Gastroesophageal sphincter (tissue), 3 donors: Measurements from ENCODE around the gene LRRC26.

ENCODE experiments used
- CTCF ChIP-seq, 4 experiments: fragments of 200-600 bp in 2 of 4; fragments of 450-650 bp in 2 of 4; sonication (generic) in 1 of 4; IDR thresholded peaks; one replicate each; pipeline ENCODE4 v1.5.1; 2017 to 2019; ENCODE audit warnings: antibody characterized with exemption in 4 of 4, mild to moderate bottlenecking in 2 of 4, moderate library complexity in 2 of 4
- EP300 ChIP-seq: sonication (generic); formaldehyde crosslinking; IDR thresholded peaks from one replicate; pipeline ENCODE4 v1.6.1; 2017; ENCODE audit warnings: antibody characterized with exemption, mild to moderate bottlenecking
- POLR2A ChIP-seq, 2 donors: fragments of 450-650 bp; IDR thresholded peaks; one replicate each; pipeline ENCODE4 v1.6.1; 2017; ENCODE audit warnings: antibody characterized with exemption in 2 of 2, mild to moderate bottlenecking in 2 of 2, moderate library complexity in 1 of 2
- POLR2AphosphoS5 ChIP-seq: sonication (generic); formaldehyde crosslinking; IDR thresholded peaks from one replicate; pipeline ENCODE4 v1.6.1; 2017; ENCODE audit warnings: antibody characterized with exemption

- TF ChIP-seq POLR2AphosphoS5, result no peak
- no peak for TF ChIP-seq CTCF (IDR thresholded peaks at IDR 0.05)
- no peak for TF ChIP-seq EP300
- TF ChIP-seq POLR2A (IDR thresholded peaks at IDR 0.05), result no peak
These were observed 766 bp upstream of the LRRC26 start for GRCh38 chr9:137170486-137171148.
